PC-3 (cell line): ENCODE data around the gene ZNF445. TPM values are rescaled to one million over a fixed set of nuclear protein-coding genes. Genes with fewer than 3 reads are reported as not detected.

ENCODE experiments used
- ATAC-seq: fragments of 200-7000 bp; cut with Tn5 transposase; 2 replicates; pipeline ENCODE4 v1.9.1; 2020; ENCODE audit warnings: mild to moderate bottlenecking, moderate library complexity
- BruUV-seq: library from RNA; stranded (reverse); fragments of 400-500 nt; replicated peaks from 2 replicates; lab custom pipeline; 2021; lab: Mats Ljungman, UMichigan
- CTCF ChIA-PET: fragments of 300-600 bp; sonication (Branson Sonifier 250); formaldehyde crosslinking; loops from one replicate; lab custom pipeline; 2022; ENCODE audit warnings: antibody characterized with exemption; lab: Charles Lee
- POLR2A ChIA-PET: fragments of 300-600 bp; sonication (Branson Sonifier 250); formaldehyde crosslinking; loops from one replicate; lab custom pipeline; 2022; ENCODE audit warnings: antibody characterized with exemption; ENCODE audit not compliant: unreplicated experiment; lab: Charles Lee
- DNase-seq: peaks from one replicate; pipeline ENCODE4 v3.0.0-alpha.2; 2015
- H2AFZ ChIP-seq: fragments of 300-600 bp; sonication (generic); 2 replicates; pipeline ENCODE4 v1.6.0; 2016; ENCODE audit warnings: antibody characterized with exemption, low read length
- H3F3A ChIP-seq: fragments of 300-600 bp; sonication (generic); one replicate; pipeline ENCODE4 v1.6.0; 2017; ENCODE audit warnings: antibody characterized with exemption, low read length, control low read depth, mild to moderate bottlenecking; ENCODE audit not compliant: unreplicated experiment
- H3K27ac ChIP-seq: fragments of 300-600 bp; sonication (generic); 2 replicates; pipeline ENCODE4 v1.5.1; 2016; ENCODE audit warnings: mild to moderate bottlenecking, low read length
- H3K27me3 ChIP-seq: fragments of 300-600 bp; sonication (generic); 2 replicates; pipeline ENCODE4 v1.6.1; 2016; ENCODE audit warnings: low read length, mixed read lengths
- H3K36me3 ChIP-seq: fragments of 300-600 bp; sonication (generic); 2 replicates; pipeline ENCODE4 v1.6.1; 2016; ENCODE audit warnings: low read depth, mixed run types, low read length, mixed read lengths
- H3K4me1 ChIP-seq: fragments of 300-600 bp; sonication (generic); 2 replicates; pipeline ENCODE4 v1.5.1; 2016; ENCODE audit warnings: low read length; ENCODE audit not compliant: insufficient read depth
- H3K4me2 ChIP-seq: fragments of 300-600 bp; sonication (generic); 2 replicates; pipeline ENCODE4 v1.6.0; 2016; ENCODE audit warnings: low read length
- H3K4me3 ChIP-seq: fragments of 300-600 bp; sonication (generic); 2 replicates; pipeline ENCODE4 v1.5.1; 2016; ENCODE audit warnings: mild to moderate bottlenecking, low read length, mixed read lengths
- H3K79me2 ChIP-seq: fragments of 300-600 bp; sonication (generic); 2 replicates; pipeline ENCODE4 v1.6.1; 2017; ENCODE audit warnings: low read length, mixed read lengths
- H3K9ac ChIP-seq: fragments of 300-600 bp; sonication (generic); 2 replicates; pipeline ENCODE4 v1.6.0; 2016; ENCODE audit warnings: mild to moderate bottlenecking, low read length
- H3K9me2 ChIP-seq: fragments of 300-600 bp; sonication (generic); replicated peaks from 2 replicates; pipeline ENCODE4 v1.6.1; 2016; ENCODE audit warnings: mixed run types, low read length, mixed read lengths
- H3K9me3 ChIP-seq: fragments of 300-600 bp; sonication (generic); 2 replicates; pipeline ENCODE4 v1.6.1; 2016; ENCODE audit warnings: low read length, mixed read lengths
- H4K20me1 ChIP-seq: fragments of 300-600 bp; sonication (generic); 2 replicates; pipeline ENCODE4 v1.6.1; 2016; ENCODE audit warnings: low read length, mixed read lengths
- CTCF ChIP-seq: fragments of 300-600 bp; sonication (generic); conservative IDR thresholded peaks from 2 replicates; pipeline ENCODE4 v1.5.1; 2017; ENCODE audit warnings: antibody characterized with exemption, low read depth, mild to moderate bottlenecking, low read length
- EZH2 ChIP-seq: fragments of 300-600 bp; sonication (generic); IDR thresholded peaks from one replicate; pipeline ENCODE4 v1.6.1; 2017; ENCODE audit warnings: antibody characterized with exemption, mild to moderate bottlenecking, low read length; ENCODE audit not compliant: unreplicated experiment
- EZH2phosphoT487 ChIP-seq: fragments of 300-600 bp; sonication (generic); IDR thresholded peaks from 2 replicates; pipeline ENCODE4 v1.6.1; 2018; ENCODE audit warnings: mild to moderate bottlenecking, antibody characterized with exemption, low read length, borderline replicate concordance
- intact Hi-C: fragments of 100-400 bp; cut with micrococcal nuclease; formaldehyde crosslinking; loops from 2 replicates; pipeline ENCODE4 v1.9.0; 2023
- total RNA-seq: library from RNA; depleted of rRNA; stranded (reverse); fragments of >200 nt; gene quantifications from 2 replicates; pipeline ENCODE4 v1.2.3, GENCODE V29; 2014

Gene ZNF445
- total RNA-seq, 1 experiment from 2014 or later: 8.2 TPM

- Histone ChIP-seq H3K79me2 (peaks cover 53% of the 10 kb centered on the region), H3K27ac (no peak overlapping the region), H3K9ac (peak overlapping the region; percentile 89), H3K27me3 (no peaks in the 10 kb centered on the region), H3K4me2 (peak overlapping the region; percentile 92), H3K36me3 (peaks cover 23% of the 10 kb centered on the region), H4K20me1 (peaks cover 7% of the 10 kb centered on the region; the same call in 1 of the 2 replicates), H3K9me3 (peaks cover 3% of the 10 kb centered on the region; the same call in 1 of the 2 replicates), H2AFZ (peak overlapping the region; percentile 96), H3K4me3 (peak overlapping the region; percentile 81), H3K9me2 (no peaks in the 10 kb centered on the region), H3F3A (no peaks in the 10 kb centered on the region), H3K4me1 (peaks cover 15% of the 10 kb centered on the region)
- ChIA-PET POLR2A (no interaction called here), CTCF (no interaction called here)
- ATAC-seq (peak; percentile 44), DNase-seq (peak; percentile 17)
- TF ChIP-seq EZH2 (no peak), CTCF (no peak), EZH2phosphoT487 (no peak)
- intact Hi-C loops: loop anchor here (1.0 kb wide), 3 partner anchors 34 to 187 kb away; no protein-coding TSS in a partner anchor
- no TSS peak for BruUV-seq
Observed at GRCh38 chr3:44510000-44510368, 32.5 kb upstream of the ZNF445 start.

GRCh38 chr3:44509393-44509921 is 32.0 kb upstream of the ZNF445 start:
- peak overlapping the region; percentile 89 for H3K9ac ChIP-seq

More at GRCh38 chr3:44509393-44509921, 32.0 kb upstream of the ZNF445 start:
- ChIA-PET CTCF (no interaction called here), POLR2A (no interaction called here)
- Histone ChIP-seq H3K4me2 (peak overlapping the region; percentile 92), H3K36me3 (peaks cover 26% of the 10 kb centered on the region), H3F3A (no peaks in the 10 kb centered on the region), H3K4me1 (peaks cover 15% of the 10 kb centered on the region), H3K79me2 (peaks cover 56% of the 10 kb centered on the region), H3K27ac (no peak overlapping the region), H3K9me2 (no peaks in the 10 kb centered on the region), H2AFZ (peak overlapping the region; percentile 96; the same call in 1 of the 2 replicates), H3K4me3 (peak overlapping the region; percentile 81), H4K20me1 (peaks cover 7% of the 10 kb centered on the region; the same call in 1 of the 2 replicates), H3K27me3 (no peaks in the 10 kb centered on the region), H3K9me3 (peaks cover 5% of the 10 kb centered on the region; the same call in 1 of the 2 replicates)
- DNase-seq (no peak), ATAC-seq (no peak; the same call in 1 of the 2 replicates)
- no peak for TF ChIP-seq EZH2phosphoT487
- no peak for TF ChIP-seq CTCF
- TF ChIP-seq EZH2: no peak
- TSS peak; percentile 60 for BruUV-seq
- intact Hi-C loops: no loop called here
